Stimulated activated CD4-positive, alpha-beta T cell treated with anti-CD3 and anti-CD28 coated beads, Interleukin-1b, Interleukin-23, amount 100 ng/mL, for 1 hour (primary cell): Measurements from ENCODE around the gene SPINK7.

Experiments used
- DNase-seq, 2 donors: peaks; one replicate each; pipeline ENCODE4 v3.0.0-alpha.2; 2020; ENCODE audit warnings: low read depth in 2 of 2

Gene SPINK7

DNA sequence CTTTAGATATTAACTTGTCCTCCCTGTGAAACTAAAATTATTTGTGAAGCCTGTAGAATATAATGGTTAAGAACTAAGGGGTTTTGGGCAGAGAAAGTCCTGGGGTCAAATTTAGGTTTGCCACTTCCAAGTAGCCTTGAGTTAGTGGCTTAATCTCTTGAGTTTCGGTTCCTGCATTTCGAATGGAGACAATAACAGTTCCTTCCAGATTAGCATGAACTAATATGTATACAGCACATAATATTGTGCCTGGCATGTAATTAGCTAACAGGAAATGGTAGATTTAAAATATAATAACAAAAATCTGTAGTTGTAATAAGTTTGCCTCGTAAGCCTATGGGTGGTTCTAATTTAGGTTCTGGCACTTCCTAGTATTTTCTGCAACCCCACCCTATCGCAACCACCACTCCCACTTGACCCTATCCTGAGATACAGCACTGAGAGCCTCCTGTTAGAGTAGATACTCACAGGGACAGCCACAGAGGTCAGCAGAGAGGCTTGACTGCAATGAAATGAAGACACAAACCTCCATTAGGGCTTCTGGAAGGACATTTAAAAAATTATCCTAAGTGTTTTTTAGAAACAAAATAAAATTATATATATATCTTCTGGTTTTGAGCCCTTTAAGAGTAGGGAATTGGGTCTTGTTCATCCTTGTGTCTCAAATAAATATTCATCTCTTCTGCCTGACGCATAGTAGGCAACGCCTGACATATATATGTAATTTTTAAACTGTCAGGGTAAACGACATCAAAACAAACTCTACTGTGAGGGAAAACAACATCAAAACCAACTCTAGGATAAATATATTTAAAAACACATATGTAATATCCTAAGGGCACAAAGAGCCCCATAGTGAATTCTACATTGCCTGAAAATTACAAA is 31.6 kb downstream of the SPINK7 start:
- DNase-seq, result no peak

DNA sequence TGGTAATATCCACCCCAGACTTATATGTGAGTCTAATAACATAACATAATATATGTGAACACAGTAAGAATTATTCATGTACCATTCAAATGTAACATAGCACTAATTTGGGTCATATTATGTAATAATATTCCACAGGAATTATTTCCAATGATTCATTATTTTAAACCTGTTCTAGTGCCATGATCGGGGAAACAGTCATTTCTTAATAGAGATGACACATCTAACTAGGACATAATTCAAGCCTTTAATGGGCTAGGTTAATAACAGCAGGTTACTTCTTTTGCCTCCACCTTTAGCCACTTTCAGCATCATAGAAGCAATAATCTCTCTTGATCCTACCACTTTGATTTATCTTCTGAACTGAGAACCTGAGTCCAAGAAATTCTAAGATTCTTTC is 35.5 kb downstream of the SPINK7 start:
- no peak for DNase-seq

DNA sequence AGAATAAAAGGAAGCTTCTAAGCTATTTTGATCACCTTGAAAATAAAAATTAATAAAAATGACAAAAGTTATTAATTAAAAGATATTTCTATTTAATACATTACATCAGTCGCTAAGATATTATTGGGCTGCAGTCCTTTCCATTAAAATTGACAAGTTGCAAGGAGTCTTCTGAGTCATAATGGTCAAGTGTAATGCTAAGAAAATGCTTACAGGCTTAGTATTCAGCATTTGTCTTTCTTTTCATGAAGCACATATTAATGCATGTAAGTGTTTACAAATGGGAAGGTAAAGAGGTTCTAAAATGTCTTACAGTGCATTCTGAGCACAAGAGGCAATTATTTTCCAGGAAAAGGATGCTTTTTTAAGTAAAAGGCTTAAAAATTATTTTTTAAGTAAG is 40.5 kb downstream of the SPINK7 start:
- no peak for DNase-seq

DNA sequence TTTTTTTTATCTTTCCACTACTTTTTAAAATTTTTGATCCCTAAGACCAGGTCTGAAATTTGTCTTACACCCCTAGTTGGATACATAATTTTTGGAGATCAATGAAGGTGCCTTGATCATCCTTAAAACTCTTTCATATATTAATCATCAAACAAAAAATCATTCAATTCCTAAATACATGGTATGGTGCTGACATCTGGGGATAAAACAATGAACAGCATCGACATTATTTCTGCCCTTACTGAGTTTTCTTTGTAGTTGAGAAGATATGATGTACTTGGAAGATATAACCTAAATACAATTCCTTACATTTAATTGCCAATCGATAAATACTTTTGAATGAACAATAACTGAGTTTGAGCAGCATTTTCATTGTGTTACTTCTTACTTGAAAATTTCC is 41.4 kb downstream of the SPINK7 start:
- DNase-seq, result no peak

DNA sequence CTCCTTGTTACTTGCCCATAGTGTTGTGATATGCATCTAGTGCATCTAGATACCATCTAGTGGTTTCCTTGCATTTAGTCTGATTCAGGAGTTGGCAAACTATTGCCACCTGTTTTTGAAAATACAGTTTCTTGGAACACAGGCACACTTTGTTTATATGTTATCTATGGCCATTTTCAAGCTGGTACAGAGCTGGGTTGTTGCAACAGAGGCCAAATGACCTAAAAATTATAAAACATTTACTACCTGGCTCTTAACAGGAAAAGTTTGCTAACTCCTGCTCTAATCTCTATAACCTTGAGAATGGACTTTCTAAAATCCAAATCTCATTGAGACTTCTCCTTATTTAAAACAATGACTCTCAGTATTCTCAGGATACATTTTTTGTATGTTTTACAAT is 52.1 kb downstream of the SPINK7 start:
- no peak for DNase-seq
